ENCODE measurements around the gene LRSAM1.

LRSAM1 gene

DNA sequence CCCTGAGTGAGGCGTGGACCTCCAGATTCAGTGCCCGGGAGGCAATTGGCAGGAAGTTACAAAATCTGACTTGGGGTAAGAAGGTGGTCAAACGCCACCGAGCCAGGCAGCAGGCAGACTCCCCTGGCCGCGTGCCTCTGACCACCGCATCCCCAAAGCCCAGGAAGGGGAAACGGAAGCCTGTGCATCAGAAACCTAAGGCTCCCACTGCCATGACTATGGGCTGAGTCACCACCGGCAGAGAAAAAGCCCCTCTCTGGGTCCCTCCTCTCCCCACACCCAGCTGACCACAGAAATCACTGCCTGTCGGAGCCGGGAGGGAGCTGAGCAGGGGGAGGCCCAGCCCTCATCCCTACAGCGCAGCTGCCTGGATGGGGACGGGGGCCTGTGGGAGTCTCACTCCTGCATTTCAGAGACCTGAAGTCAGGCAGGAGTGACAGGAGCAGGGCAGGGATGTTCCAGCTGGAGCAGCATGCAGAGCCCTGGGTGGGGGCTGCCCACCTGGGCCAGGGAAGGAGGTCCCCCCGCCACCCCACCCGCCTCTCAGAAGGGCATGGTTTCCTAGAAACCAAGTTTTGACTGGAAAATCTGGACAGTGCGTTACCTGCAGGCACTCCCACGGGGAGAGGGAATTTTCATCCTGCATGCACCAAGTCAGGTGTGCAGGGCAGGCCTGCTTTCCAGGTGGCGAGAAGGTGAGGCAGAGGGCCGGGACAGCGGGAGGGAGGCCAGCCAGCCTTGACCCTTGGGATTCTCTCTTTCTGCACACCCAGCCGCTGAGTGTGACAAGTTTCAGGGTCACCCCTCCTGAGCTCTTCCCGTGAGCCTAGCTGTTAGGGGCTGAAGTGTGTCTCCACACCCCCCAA lies 68.2 kb downstream of the LRSAM1 start:
- DNase-seq, result no peak

DNA sequence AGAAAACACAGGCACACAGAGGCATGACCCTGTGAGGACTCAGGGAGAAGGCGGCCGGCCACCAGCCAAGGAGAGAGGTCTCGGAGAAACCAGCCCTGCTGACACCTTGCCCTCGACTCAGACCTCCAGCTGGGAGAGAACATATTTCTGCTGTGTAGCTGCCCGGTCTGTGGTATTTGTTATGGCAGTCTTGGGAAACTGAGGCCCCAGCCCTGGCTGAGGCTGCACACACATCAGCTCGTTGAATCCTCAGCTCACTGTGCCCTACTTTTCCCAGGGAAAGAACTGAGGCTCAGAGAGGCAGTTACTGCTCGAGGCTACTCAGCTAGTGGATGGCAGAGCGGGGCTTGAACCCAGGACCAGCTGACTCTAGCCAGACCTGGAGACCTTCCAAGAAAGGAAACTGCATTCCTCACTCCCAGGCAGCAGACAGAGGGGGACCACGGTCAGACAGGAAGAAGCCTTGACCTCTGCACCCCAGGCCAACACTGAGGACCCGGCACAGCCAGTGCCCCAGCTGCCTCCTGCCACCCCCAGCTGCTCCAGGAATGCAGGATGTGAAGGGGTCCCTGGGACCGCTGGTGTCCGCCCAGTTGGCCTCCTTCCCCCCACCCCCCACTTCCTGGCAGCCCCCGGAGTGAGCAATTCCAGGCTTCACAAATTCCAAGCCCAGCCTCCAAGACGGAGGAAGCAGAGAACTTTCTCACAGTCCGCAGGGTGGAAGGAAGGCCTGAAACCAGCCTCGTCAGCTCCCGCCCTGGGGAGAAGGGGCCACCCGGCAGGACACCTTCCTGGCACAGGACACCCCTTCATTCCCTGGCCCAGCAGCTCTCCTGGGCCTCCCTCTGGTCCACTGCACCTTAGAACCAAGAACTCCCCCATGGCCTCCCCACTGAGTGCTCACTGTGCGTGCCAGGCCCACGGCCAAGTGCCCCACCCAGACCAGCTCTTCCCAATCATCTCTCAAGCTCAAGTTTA lies 69.9 kb downstream of the LRSAM1 start:
- DNase-seq, result no peak

DNA sequence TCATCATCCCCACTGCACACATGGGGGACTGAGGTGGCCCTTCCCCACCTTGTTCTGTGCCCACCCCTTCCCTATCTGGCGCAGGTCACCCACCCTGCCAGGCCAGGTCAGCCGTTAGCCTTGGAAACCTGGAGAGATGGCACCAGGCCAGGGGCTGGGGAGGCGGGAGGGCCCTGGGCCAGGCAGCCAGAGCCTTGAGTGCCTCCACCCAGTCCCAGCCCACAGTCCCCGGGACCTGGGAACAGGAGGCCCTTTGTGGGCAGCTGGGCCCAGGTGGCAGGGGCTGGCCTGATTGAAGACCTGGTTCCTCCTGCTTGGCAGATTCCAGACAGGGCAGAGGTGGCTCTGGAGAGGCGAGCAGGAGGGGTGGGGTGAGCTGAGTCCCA lies 70.6 kb downstream of the LRSAM1 start:
- no peak for DNase-seq

DNA sequence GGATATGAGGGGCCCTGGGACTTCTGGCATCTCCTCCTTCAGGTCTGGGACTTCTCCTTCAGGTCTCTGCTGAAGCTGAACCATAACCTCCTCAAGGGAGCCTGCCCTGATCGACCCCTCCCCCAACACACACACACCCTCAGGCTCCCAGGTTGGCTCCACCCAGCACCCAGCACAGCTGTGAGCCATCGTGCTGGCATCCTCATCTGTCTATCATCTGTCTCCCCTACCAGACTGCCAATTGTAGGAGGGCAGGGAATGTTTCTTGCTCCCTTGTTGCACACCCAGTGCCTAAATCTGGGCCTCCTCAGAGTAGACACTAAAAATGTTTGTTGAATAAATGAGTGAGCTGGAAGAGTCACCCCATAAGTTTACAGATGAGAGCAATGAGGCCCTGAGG lies 71.4 kb downstream of the LRSAM1 start:
- no peak for DNase-seq

DNA sequence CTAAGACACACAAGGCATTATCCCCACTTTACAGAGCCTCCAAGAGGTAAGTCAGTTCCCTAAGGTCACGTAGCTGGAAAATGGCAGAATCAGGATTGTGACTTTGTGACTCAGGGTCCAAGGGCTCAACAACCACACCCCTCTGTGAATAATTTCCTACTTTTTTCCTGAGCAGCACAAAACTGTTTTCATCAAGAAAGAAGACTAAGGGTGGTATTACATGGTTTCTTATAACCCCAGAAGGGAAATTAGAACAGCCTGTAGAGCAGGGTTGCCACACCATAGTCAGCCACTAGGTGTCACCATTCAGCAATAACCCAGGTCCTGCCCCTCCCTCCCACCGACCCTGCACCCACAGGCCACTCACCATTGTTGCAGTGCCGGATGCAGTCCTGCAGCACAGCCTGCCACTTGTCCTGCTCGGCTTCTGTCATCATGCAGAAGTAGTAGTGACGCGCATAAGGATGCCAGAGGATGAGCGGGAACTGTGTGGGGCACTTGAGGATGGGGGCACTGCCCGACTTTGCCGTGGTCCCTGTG lies 72.1 kb downstream of the LRSAM1 start:
- DNase-seq, result peak; percentile 6

DNA sequence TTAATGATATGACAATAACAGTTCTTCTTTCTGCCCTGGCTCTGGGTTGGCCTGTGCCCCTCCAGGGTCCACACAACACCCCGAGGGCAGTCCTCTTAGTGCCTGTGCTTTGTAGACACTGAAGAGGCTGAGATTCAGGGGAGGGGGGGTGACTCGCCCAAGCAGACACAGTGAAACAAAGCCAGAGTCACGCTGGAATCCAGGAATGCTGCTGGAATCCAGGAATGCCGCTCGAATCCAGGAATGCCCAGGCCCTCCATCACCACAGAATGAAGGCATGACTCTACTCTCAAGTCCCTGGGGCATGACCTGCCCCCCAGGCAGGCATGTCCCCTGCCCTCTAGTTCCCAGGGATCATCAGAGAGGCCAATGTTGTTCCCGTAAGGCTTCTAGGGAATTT lies 73.1 kb downstream of the LRSAM1 start:
- no peak for DNase-seq

DNA sequence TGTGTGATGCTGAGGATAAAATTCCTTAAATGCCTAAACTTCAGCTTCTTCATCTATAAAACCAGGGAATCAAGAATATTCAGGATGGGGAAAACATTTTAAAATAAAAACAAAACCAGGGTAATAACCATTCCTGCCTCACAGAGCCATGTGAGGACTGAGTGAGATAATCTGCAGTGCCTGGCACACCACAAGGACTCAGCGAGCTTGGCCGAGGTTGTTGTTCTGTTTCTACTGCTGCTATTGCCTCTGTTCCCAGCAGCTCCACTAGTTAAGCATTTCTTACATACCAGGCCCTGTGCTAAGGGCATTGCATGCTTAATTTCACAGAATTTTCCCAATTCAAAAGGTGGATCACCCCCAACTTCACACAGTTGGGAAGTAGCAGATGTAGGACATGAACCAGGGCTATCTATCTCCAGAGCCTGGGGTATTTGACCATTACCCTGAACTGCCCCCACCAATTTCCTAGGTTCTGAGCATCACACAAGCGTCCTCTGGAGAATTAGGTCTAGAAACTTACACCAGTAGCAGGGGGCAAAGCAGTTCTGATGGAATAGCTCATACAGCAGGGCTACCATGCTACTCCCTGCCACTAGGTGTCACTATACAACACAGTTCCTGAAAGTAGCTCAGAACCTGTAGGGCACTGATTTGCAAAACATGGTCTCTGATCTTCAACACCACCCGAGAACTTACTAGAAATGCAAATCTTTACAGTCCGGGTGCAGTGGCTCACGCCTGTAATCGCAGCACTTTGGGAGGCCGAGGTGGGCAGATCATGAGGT lies 74.3 kb downstream of the LRSAM1 start:
- no peak for DNase-seq

DNA sequence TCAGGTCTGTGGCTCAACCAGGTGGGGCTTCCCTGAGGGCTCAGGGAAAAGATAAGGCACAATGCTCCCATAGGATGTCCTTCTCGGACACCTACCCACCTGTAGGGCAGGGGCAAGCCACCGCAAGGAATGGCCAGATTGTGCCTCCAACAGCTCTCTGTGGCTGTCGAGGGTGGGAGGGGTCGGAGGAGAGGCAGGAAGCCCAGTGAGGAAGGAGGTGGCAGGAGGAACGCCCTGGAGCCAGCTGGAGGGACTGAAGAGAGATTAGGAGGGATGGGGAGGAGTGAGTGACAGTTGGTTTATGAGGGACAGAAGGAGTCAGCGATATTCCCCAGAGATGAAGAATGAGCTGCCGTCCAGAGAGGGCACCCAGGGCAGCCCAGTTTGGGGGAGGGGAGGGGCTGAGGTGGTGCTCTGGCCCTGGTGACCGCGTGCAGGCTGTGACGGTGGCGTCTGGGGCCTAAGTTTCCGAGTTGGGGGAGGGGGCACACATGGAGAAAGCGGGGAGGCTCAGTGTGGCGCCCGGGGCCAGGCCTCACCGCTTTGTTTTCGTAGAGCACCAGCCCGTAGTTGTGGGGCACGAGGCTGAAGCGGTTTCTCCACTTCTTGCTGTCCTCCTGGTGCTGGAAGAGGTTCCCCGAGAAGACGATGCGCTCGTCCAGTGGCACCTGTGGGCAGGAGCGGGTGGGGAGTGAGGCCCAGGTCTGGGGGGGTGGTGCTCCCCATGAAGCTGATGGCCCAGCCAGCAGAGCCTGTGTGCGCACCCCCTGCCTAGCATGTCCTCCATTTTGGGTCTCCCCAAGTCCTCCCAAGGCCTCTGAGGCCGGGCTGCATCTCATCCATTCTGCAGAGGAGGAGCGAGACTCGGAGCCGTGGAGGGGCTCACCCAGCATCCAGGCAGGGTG lies 75.6 kb downstream of the LRSAM1 start:
- no peak for DNase-seq

DNA sequence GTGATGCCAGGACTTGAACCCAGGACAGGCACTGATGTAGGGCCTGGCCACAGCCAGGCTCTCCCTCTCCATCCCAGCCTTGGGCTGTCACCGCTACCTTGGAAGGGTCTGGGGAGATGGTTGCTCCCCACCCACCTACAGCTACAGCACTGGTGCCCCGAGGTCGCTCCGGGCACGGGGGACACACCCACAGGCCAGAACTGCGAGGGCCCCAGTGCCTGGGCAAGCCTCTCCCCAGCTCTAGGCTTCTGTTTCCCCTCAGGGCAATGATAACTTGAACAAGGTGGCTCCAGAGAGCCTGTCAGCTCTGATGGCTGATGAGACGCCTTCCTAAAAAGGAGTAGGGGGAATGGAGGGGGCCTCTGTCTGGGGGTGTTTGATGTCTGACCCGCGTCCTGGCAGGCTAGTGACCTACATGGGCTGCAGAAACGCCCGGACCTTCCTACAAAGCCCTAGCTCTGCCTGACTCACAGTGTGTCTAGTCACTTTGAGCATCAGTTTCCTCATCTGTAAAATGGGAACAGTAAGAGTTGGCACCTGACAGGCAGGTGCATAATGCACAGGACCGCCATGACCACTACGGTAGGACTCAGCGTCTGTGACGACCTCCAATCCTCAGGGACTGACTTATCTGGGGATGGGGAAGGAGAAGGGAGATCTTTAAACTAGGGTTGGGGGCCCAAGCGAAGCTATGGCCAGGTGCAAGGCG lies 76.4 kb downstream of the LRSAM1 start:
- DNase-seq, result no peak

DNA sequence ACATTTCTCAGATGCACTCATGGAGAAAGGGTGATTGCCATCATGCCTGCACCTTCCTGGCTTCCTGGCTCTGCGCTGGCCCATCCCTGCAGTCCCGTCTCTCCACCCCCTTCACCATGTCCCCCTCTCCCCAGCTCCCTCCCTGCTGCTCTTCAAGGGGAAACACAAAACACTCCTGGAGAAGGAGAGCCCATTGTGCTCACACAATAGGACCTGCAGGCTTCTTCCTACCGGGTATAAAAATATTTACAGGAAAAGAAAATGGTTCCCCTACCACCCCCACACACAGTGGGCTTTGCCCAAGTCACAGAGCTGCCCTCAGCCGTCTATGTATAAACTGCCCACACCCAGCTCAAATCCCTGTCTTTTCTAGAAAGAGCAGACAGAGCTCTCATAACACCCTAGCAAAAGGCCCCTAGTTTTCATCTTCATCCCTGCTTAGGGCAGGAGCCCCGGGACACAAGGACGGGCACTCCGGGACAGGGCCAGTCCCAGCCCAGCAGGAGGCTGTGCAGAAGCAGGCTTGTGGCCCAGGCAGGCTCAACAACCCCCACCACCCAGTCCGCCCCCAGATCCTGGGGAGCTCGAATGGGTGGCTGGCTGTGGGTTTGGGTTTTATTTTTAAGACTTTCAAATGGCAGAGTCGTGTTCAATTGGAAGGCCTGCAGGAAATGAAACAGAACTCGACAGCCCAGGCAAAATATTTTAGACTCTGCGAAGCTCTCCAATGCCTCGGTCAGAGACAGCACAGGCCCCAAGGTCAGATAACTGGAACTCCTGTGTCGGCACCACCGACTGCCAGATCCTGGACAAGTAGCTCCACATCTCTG lies 77.3 kb downstream of the LRSAM1 start:
- no peak for DNase-seq

DNA sequence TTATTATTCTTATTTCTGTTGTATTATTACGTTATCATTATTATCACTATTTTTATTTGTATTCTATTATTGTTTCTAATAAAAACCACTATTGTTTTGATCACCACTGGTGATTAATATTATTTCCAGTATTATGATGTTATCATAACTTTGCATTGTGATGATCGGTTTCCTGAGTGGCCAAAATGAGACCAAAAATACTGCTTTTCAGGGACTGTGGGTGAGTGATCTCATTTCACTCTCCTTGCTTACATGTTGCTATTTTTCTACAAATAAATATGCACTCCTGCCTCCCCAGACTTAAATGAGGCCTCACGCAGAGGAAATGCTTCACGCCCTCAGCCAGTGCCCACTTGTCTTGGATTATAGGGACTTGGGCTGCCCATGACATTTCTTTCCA lies 78.4 kb downstream of the LRSAM1 start:
- DNase-seq, result no peak

DNA sequence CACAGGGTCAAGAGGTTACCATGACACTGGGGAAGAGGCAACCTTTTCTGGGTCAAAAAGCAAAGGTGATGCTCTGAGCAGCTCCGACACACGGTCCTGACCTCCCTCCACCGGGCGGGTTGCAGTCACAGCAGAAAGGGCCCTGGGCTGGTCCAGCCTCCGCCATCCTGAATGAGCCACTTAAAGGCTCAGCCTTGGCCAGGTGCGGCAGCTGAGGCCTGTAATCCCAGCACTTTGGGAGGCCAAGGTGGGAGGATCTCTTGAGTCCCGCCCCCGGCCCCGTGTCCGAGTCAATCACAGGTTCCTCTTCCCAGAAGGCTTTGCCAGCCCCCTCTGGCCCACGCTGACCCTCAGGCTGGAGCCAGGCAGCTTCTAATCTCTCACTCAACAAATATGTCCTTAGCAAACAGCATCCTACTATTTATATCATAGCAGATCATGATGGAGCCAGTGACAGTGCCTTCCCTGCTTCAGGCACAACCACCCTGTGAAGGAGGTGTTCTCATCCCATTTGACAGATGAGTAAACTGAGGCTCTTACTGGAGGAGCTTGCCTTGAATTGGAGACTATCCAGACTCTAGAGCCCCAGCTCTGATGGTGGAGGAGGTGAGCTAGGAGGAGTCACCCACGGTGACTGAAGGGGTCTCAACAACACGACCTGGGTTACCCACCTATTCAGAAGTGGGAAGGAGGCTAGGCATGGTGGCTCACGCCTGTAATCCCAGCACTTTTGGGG lies 79.1 kb downstream of the LRSAM1 start:
- DNase-seq, result no peak

DNA sequence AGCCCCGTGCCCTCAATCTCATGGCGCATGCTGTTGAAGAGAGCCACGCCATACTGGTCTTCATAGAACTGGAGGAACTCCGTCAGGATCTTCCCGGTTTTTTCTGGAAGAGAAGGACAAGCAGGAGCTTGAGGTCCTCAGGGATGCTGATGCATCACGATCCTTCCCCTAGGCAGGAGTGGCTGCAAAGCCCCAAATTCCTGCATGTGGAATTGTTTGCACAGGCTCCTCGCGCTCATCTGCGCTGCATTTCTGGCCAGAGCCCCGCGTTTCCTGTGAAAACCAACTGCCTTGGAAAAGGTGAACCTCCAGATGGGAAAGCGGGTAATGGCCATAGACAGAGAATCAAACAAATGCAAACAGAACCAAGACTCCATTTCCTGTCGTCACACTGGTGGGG lies 80.4 kb downstream of the LRSAM1 start:
- DNase-seq, result no peak

DNA sequence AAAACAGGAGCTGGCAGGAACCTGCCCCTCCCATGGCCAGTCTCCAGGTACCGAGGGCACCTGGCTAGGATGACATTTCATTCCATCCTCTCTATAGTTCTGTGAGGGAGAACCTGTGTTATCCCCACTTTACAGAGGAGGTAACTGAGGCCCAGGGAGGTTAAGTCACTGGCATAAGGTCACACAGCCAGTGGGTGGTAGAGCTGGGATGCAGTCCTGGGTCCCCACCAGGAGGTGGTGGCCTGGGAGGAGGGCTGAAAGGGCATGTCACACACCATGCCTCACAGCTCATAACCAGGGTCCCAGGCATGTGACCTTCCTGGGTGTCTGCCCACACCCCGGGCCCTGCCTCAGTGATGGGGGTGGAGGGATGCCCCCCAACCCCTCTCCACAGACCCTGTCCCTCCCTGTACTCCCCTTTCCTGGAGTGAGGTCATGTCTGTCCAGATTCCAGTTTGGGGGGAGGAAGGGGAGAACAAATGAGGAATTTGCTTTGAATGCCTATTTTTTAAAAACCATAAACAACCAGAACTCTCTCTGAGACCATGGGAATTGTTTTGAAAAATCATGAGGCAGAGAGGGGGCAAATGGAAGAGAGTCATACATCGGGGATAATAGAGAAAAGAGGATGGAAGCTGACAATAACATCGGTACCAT lies 83.1 kb downstream of the LRSAM1 start:
- DNase-seq, result no peak

DNA sequence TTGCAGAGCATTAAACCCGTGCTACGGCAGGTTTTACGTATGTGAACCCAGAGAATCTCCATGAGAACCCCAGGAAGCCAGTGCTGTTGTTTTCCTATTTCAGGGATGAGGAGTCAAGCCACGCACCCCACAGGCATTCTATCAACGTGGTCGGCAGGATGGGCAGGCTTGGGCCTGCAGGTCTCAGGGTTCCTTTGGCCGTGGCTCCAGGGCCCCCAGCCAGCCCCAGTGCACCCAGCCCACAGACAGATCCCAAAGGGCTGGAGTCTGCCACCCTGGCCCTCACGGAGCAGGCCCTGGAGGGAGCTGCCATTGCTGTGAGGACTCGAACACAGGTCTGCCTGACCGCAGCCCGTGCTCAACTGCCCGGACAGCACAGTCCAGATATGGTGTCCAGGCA lies 83.6 kb downstream of the LRSAM1 start:
- DNase-seq, result no peak

DNA sequence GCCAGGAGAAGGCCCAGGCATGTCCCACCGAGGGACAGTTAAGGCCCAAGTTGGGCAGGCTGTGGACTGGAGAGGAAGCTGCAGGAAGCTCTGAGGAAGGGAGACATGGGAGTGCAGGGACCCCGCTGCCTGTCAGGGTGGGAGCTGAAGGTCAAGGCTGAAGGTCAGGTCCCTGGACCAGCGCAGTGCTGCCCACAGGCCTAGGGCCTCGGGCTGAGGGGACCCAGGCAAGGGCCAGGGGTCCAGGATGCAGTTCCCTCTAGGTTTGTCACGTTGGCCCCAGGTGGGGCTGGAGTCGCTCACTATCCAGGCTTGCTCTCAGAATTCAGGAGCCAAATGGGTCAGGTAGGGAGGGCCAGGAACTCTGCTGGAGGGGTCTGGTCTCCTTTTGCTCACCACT lies 84.1 kb downstream of the LRSAM1 start:
- DNase-seq, result no peak

DNA sequence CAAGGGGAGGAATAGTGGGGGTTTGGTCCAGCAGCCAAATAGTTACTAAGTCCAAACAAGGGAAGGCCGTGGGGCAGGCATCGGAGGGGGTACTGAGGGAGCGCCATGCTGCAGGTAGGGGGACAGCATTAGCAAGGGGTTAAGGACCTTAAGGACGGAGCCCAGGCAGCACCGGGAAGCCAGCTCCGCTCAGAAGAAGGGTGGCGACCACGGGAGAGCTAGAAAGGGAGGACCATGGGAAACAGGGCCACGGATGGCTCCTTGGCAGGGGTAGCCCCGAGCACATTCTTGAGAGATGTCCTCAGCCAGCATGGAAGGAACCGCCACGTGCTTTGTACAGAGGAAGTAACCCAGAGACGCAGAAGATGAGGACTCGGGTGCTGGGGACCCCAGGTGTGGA lies 84.5 kb downstream of the LRSAM1 start:
- no peak for DNase-seq

DNA sequence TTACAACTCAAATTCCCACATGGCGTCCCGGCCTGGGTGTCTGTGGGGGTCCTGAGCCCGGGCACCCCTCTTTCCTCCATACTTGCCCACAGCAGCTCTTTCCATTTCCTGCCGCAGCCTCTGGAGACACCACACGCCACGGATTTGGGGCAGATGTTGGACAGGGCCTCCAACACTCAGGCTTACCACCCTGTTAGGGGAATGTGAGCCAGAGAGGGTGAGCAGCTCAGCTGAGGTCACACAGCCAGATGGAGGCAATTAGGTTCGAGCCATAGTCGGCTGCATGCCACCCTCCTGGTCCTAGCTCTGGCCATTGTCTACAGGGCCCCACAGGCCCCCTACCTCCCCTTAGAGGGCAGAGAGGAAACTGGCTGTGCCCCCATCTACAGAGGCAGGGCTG lies 85.2 kb downstream of the LRSAM1 start:
- no peak for DNase-seq

DNA sequence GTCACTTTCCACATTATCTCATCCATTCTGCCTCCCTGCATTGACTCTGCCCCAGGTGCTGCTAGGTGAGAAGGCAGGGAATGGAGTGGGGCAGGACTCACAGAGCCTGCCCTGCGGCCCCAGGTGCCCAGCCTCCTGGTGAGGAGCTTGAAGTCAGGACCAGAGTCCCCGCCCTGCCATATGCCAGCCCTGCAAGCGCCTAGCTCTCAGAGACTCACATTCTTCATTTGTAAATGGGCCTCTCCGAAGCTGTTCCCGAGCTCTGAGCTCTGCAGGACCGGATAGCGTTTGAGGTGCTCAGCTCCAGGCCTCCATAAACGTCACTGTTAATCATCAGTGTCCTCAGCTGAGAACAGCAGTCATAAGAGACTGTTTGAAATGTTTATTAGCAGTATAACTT lies 85.7 kb downstream of the LRSAM1 start:
- no peak for DNase-seq
